Measurements from ENCODE around the gene CD46.
"Not testable (repeated sequence)": the region's sequence is repeated elsewhere in the genome, so short reads cannot be mapped to it uniquely, and the experiment has no call there.

CD46 gene

GRCh38 chr1:207751790-207752455 is at the start of gene CD46:
TSS of gene CD46 (plus strand) at chr1:207752054. CDS start at chr1:207752213, 159 bp downstream.
- peaks cover 1% of the 10 kb centered on the region for H3K36me3 Mint-ChIP-seq
- no peaks in the 10 kb centered on the region for H3K9me3 Mint-ChIP-seq
- H3K27me3 Mint-ChIP-seq = no peaks in the 10 kb centered on the region
- H3K4me1 Mint-ChIP-seq = peaks cover 73% of the 10 kb centered on the region
- H3K4me3 Mint-ChIP-seq = peak within 1 kb of the TSS; percentile 99
- peak within 1 kb of the TSS; percentile 96 for H3K27ac Mint-ChIP-seq

- Mint-ChIP-seq H3K27me3 (peaks cover 5% of the 10 kb centered on the region), H3K4me3 (no peak overlapping the region), H3K36me3 (no peaks in the 10 kb centered on the region), H3K4me1 (no peaks in the 10 kb centered on the region), H3K27ac (no peak overlapping the region), H3K9me3 (no peaks in the 10 kb centered on the region)
Observed at GRCh38 chr1:207702317-207702716, 49.5 kb upstream of the CD46 start.

DNA sequence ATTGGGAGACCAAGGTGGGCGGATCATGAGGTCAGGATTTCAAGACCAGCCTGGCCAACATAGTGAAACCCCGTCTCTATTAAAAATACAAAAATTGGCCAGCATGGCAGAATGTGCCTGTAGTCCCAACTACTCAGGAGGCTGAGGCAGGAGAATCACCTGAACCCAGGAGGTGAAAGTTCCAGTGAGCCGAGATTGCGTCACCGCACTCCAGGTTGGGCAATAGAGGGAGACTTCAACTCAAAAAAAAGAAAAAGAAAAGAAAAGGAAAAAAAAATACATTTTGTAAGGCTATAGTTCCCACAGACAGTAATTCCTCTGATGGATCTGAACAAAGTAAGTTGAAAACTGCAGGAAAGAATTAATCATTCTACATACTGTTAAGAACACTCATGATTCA is 48.1 kb upstream of the CD46 start:
- H3K27me3 Mint-ChIP-seq = no peaks in the 10 kb centered on the region
- H3K36me3 Mint-ChIP-seq = no peaks in the 10 kb centered on the region
- no peaks in the 10 kb centered on the region for H3K9me3 Mint-ChIP-seq
- no peaks in the 10 kb centered on the region for H3K4me1 Mint-ChIP-seq
- no peak overlapping the region for H3K27ac Mint-ChIP-seq
- H3K4me3 Mint-ChIP-seq = no peak overlapping the region

GRCh38 chr1:207708004-207708403 is 43.9 kb upstream of the CD46 start:
- not testable (repeated sequence) for H3K36me3 Mint-ChIP-seq, H3K9me3 Mint-ChIP-seq, H3K27ac Mint-ChIP-seq, H3K27me3 Mint-ChIP-seq, H3K4me3 Mint-ChIP-seq, H3K4me1 Mint-ChIP-seq

- H3K27ac Mint-ChIP-seq = no peak overlapping the region
- H3K27me3 Mint-ChIP-seq = no peaks in the 10 kb centered on the region
- H3K36me3 Mint-ChIP-seq = no peaks in the 10 kb centered on the region
- no peaks in the 10 kb centered on the region for H3K4me1 Mint-ChIP-seq
- H3K4me3 Mint-ChIP-seq = no peak overlapping the region
- H3K9me3 Mint-ChIP-seq = no peaks in the 10 kb centered on the region
Observed at GRCh38 chr1:207711285-207711684, 40.6 kb upstream of the CD46 start.

DNA sequence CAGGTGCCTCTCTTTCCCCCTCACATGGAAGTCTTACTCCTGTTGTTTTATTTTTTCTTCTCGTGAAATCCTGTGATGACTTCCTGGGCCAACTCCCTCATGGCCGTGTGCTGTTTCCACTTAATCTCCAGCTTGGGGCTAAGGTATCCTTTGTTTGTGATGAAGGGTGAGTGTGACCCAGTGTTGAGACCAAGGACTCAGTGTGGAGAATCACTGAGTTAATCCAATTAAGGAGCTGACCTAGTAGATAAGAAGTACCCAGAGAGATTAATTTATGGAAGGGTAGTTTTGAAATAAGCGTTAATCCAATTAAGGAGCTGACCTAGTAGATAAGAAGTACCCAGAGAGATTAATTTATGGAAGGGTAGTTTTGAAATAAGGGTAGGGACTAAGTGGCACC is 39.2 kb upstream of the CD46 start:
- not testable (repeated sequence) for H3K4me1 Mint-ChIP-seq, H3K9me3 Mint-ChIP-seq, H3K36me3 Mint-ChIP-seq, H3K27ac Mint-ChIP-seq, H3K27me3 Mint-ChIP-seq, H3K4me3 Mint-ChIP-seq

- no peaks in the 10 kb centered on the region for H3K4me1 Mint-ChIP-seq
- no peak overlapping the region for H3K4me3 Mint-ChIP-seq
- H3K27me3 Mint-ChIP-seq = no peaks in the 10 kb centered on the region
- H3K9me3 Mint-ChIP-seq = no peaks in the 10 kb centered on the region
- no peak overlapping the region for H3K27ac Mint-ChIP-seq
- H3K36me3 Mint-ChIP-seq = no peaks in the 10 kb centered on the region
Observed at GRCh38 chr1:207713529-207713928, 38.3 kb upstream of the CD46 start.

GRCh38 chr1:207719234-207719633 is 32.6 kb upstream of the CD46 start:
- Mint-ChIP-seq H3K36me3 (no peaks in the 10 kb centered on the region), H3K27ac (no peak overlapping the region), H3K4me1 (no peaks in the 10 kb centered on the region), H3K9me3 (no peaks in the 10 kb centered on the region), H3K27me3 (no peaks in the 10 kb centered on the region), H3K4me3 (no peak overlapping the region)

- peak overlapping the region; percentile 12 for H3K27ac Mint-ChIP-seq
- not testable (repeated sequence) for H3K27me3 Mint-ChIP-seq
Observed at GRCh38 chr1:207728200-207728858, 23.5 kb upstream of the CD46 start.

DNA sequence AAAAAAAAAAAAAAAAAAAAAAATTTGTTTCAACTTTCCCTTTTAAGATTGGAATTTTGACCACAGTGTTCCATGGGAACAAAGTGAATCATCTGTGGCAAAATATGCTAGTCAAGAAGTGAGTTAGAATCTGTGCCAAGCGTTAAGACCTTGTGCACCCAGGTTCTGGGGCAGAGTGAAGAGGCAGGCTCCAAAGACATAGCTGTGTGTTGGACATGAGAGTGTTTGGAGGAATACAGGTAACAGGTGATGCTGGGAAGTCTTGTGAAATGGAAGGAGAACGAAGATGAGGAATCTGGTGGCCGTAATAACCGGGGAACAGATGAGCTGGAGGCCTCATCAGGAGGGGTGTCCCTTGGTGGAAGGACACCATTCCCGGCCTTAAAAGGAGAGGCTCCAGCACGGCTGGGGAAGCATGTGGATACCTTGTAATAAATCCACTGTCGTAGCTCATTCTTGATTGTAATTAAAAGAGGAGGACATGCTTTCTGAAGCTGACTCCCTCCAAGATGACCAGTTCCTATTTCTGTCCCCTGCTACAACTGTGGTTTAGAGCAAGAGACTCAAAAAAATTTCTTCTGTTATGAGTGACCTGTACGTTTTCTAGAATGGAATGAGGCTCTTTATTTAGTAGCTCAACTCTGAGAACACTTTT is 14.2 kb upstream of the CD46 start:
- not testable (repeated sequence) for H3K36me3 Mint-ChIP-seq, H3K9me3 Mint-ChIP-seq, H3K4me3 Mint-ChIP-seq, H3K27ac Mint-ChIP-seq, H3K4me1 Mint-ChIP-seq, H3K27me3 Mint-ChIP-seq

More at GRCh38 chr1:207728200-207728858, 23.5 kb upstream of the CD46 start:
- H3K9me3 Mint-ChIP-seq, H3K4me3 Mint-ChIP-seq, H3K36me3 Mint-ChIP-seq: not testable (repeated sequence)
- peaks cover 11% of the 10 kb centered on the region for H3K4me1 Mint-ChIP-seq

- not testable (repeated sequence) for H3K4me1 Mint-ChIP-seq, H3K9me3 Mint-ChIP-seq, H3K36me3 Mint-ChIP-seq, H3K27me3 Mint-ChIP-seq, H3K4me3 Mint-ChIP-seq
- H3K27ac Mint-ChIP-seq = peak overlapping the region; percentile 3
Observed at GRCh38 chr1:207738158-207738659, 13.6 kb upstream of the CD46 start.

DNA sequence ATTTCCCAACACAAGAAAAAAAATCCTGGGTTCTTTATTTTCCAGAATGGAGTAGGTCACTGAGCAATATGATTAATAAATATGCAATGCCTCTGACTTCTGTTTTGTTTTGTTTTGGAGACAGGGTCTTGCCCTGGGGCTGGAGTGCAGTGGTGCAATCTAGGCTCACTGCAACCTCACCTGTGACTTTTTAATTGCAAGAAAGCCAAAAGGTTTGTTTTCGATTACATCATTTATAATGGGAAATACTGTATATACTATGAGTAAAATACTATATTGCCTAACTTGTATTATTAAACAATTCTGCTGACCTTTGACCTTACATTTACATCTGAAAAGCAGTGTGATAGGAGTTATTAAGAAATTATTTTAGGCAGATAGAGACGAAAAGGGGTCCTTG is 11.6 kb upstream of the CD46 start:
- Mint-ChIP-seq H3K4me3 (no peak overlapping the region), H3K27me3 (no peaks in the 10 kb centered on the region), H3K9me3 (no peaks in the 10 kb centered on the region), H3K36me3 (no peaks in the 10 kb centered on the region), H3K27ac (no peak overlapping the region), H3K4me1 (peaks cover 10% of the 10 kb centered on the region)

GRCh38 chr1:207742850-207743555 is 8.9 kb upstream of the CD46 start:
- peaks cover 13% of the 10 kb centered on the region for H3K4me1 Mint-ChIP-seq
- H3K4me3 Mint-ChIP-seq = no peak overlapping the region
- no peaks in the 10 kb centered on the region for H3K36me3 Mint-ChIP-seq
- no peaks in the 10 kb centered on the region for H3K9me3 Mint-ChIP-seq
- H3K27ac Mint-ChIP-seq = no peak overlapping the region
- H3K27me3 Mint-ChIP-seq = no peaks in the 10 kb centered on the region

GRCh38 chr1:207744000-207744534 is 7.8 kb upstream of the CD46 start:
- H3K27me3 Mint-ChIP-seq = no peaks in the 10 kb centered on the region
- H3K27ac Mint-ChIP-seq = no peak overlapping the region
- no peaks in the 10 kb centered on the region for H3K9me3 Mint-ChIP-seq
- no peak overlapping the region for H3K4me3 Mint-ChIP-seq
- H3K36me3 Mint-ChIP-seq = no peaks in the 10 kb centered on the region
- H3K4me1 Mint-ChIP-seq = peaks cover 14% of the 10 kb centered on the region

DNA sequence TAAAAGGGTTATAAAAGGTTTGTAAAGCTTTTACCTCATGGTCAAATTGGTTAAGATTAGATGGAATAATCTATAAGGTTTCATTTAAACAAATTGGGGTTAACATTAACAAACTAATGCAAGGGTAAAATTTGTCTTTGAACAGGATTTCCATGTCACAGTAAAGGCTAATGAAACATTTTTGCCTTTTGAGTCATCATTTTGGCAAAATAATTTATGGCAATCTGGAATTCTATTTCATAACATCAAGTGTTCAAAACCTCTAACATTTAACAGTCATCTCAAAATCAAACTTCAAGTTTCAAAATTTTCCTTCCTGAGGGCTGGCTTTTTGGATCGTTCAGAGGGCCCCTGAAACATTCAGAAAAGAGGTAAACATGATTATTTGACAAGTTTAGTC is 6.6 kb upstream of the CD46 start:
- Mint-ChIP-seq H3K4me3 (no peak overlapping the region), H3K27me3 (no peaks in the 10 kb centered on the region), H3K4me1 (peaks cover 24% of the 10 kb centered on the region), H3K36me3 (no peaks in the 10 kb centered on the region), H3K27ac (no peak overlapping the region), H3K9me3 (no peaks in the 10 kb centered on the region)

All from activated naive CD4-positive, alpha-beta T cell treated with anti-CD3 and anti-CD28 coated beads, Interleukin-2, amount 50 U/mL, for 24 hours (primary cell).